H1 (cell line): ENCODE measurements around the gene SOAT2. TPM values are rescaled to one million over a fixed set of nuclear protein-coding genes. Genes with fewer than 3 reads are reported as not detected.

Source experiments
- CTCF ChIA-PET: fragments of 300-600 bp; sonication (Branson Sonifier 250); formaldehyde crosslinking; loops from one replicate; lab custom pipeline; 2021; ENCODE audit not compliant: partially characterized antibody; lab: Charles Lee
- POLR2A ChIA-PET: fragments of 300-600 bp; sonication (Branson Sonifier 250); formaldehyde crosslinking; loops from one replicate; lab custom pipeline; 2021; ENCODE audit warnings: inconsistent platforms; ENCODE audit not compliant: partially characterized antibody; lab: Charles Lee
- DNase-seq, 2 experiments: peaks; one replicate each; pipeline versions ENCODE4 v3.0.0 to v3.0.0-alpha.2; 2010 to 2022; ENCODE audit warnings: low spot score in 2 of 2, low read depth in 1 of 2, mixed read lengths in 1 of 2
- FAIRE-seq: peaks from 2 replicates; lab custom pipeline; 2011; peaks lifted over from hg19 to GRCh38; lab: Jason Lieb, UNC
- H2AFZ ChIP-seq: 2 replicates; pipeline ENCODE4 v1.8.1; 2012; ENCODE audit warnings: low read length, inconsistent platforms
- H2AK5ac ChIP-seq: 2 replicates; pipeline ENCODE4 v1.6.1; 2013; ENCODE audit warnings: low read depth, low read length
- H2BK120ac ChIP-seq: replicated peaks from 2 replicates; pipeline ENCODE3; 2013; ENCODE audit warnings: low read depth, low read length, inconsistent platforms
- H2BK12ac ChIP-seq: 2 replicates; pipeline ENCODE4 v1.6.1; 2013; ENCODE audit warnings: low read depth, low read length
- H2BK15ac ChIP-seq: 2 replicates; pipeline ENCODE4 v1.6.1; 2013; ENCODE audit warnings: low read length
- H2BK20ac ChIP-seq: 2 replicates; pipeline ENCODE4 v1.6.1; 2013; ENCODE audit warnings: low read length
- H2BK5ac ChIP-seq: 2 replicates; pipeline ENCODE4 v1.6.1; 2013; ENCODE audit warnings: low read depth, low read length
- H3K14ac ChIP-seq: 2 replicates; pipeline ENCODE4 v1.6.1; 2013; ENCODE audit warnings: inconsistent platforms; ENCODE audit not compliant: insufficient read length
- H3K18ac ChIP-seq: 2 replicates; pipeline ENCODE4 v1.6.1; 2013; ENCODE audit warnings: low read length; ENCODE audit errors: extremely low read depth
- H3K23ac ChIP-seq: 2 replicates; pipeline ENCODE4 v1.6.1; 2013; ENCODE audit warnings: inconsistent platforms; ENCODE audit not compliant: insufficient read length
- H3K23me2 ChIP-seq: 2 replicates; pipeline ENCODE4 v1.6.1; 2013; ENCODE audit warnings: low read depth, low read length
- H3K27ac ChIP-seq: 2 replicates; pipeline ENCODE4 v1.6.1; 2011; ENCODE audit warnings: low read depth, low read length, inconsistent platforms
- H3K27me3 ChIP-seq, 4 experiments: replicated peaks in 1 of 4; 1 replicate in 1 of 4; 2 replicates in 3 of 4; pipeline versions ENCODE4 v1.6.1 to v1.8.1; 2011 to 2013; ENCODE audit warnings: low read length in 3 of 4, mild to moderate bottlenecking in 3 of 4, inconsistent platforms in 2 of 4, mixed read lengths in 2 of 4, moderate library complexity in 1 of 4; ENCODE audit not compliant: control insufficient read depth in 3 of 4, insufficient read depth in 3 of 4; ENCODE audit errors: extremely low read depth in 1 of 4
- H3K36me3 ChIP-seq, 4 experiments: 2 replicates each; pipeline versions ENCODE4 v1.6.1 to v1.8.1; 2011 to 2013; ENCODE audit warnings: mild to moderate bottlenecking in 4 of 4, low read length in 3 of 4, moderate library complexity in 2 of 4, control low read depth in 1 of 4, inconsistent platforms in 1 of 4; ENCODE audit not compliant: insufficient read depth in 4 of 4, control insufficient read depth in 2 of 4
- H3K4ac ChIP-seq: replicated peaks from 2 replicates; pipeline ENCODE3; 2013; ENCODE audit warnings: low read length, low read depth, mixed read lengths, inconsistent platforms; ENCODE audit not compliant: insufficient read length
- H3K4me1 ChIP-seq, 4 experiments: replicated peaks in 1 of 4; 1 replicate in 1 of 4; 2 replicates in 3 of 4; pipeline versions ENCODE4 v1.6.1 to v1.8.1; 2011 to 2013; ENCODE audit warnings: low read length in 3 of 4, inconsistent platforms in 2 of 4, mixed read lengths in 1 of 4; ENCODE audit not compliant: insufficient read depth in 4 of 4, control insufficient read depth in 3 of 4
- H3K4me2 ChIP-seq, 2 experiments: 2 replicates each; pipeline versions ENCODE4 v1.6.1 to v1.8.1; 2011 to 2013; ENCODE audit warnings: low read depth in 2 of 2, low read length in 2 of 2, control low read depth in 1 of 2, inconsistent platforms in 1 of 2, mild to moderate bottlenecking in 1 of 2; ENCODE audit not compliant: insufficient read depth in 1 of 2
- H3K4me3 ChIP-seq, 4 experiments: fragments of 200-600, 300-600 bp in 1 of 4; sonication (generic), shearing (Covaris generic), sonication (Bioruptor Twin) in 1 of 4; 2 replicates each; pipeline versions ENCODE4 v1.5.1 to v1.8.1; 2011 to 2016; ENCODE audit warnings: low read length in 4 of 4, low read depth in 3 of 4, control low read depth in 2 of 4, inconsistent platforms in 2 of 4, mild to moderate bottlenecking in 2 of 4, mixed read lengths in 1 of 4, moderate library complexity in 1 of 4; ENCODE audit not compliant: insufficient read depth in 2 of 4; ENCODE audit errors: extremely low read depth in 1 of 4
- H3K56ac ChIP-seq: replicated peaks from 2 replicates; pipeline ENCODE3; 2013; ENCODE audit warnings: low read depth, mild to moderate bottlenecking, mixed read lengths, low read length, inconsistent platforms; ENCODE audit not compliant: insufficient read length
- H3K79me1 ChIP-seq: 2 replicates; pipeline ENCODE4 v1.6.1; 2013; ENCODE audit warnings: low read depth, low read length, control low read depth
- H3K79me2 ChIP-seq, 2 experiments: 2 replicates each; pipeline versions ENCODE4 v1.6.1 to v1.8.1; 2012 to 2013; ENCODE audit warnings: low read length in 2 of 2, mild to moderate bottlenecking in 2 of 2, inconsistent platforms in 1 of 2; ENCODE audit not compliant: insufficient read depth in 2 of 2, control insufficient read depth in 1 of 2
- H3K9ac ChIP-seq, 4 experiments: replicated peaks in 1 of 4; 1 replicate in 1 of 4; 2 replicates in 3 of 4; pipeline versions ENCODE4 v1.6.1 to v1.8.1; 2011 to 2013; ENCODE audit warnings: low read depth in 3 of 4, low read length in 3 of 4, control low read depth in 2 of 4, mild to moderate bottlenecking in 2 of 4, moderate library complexity in 2 of 4, inconsistent platforms in 1 of 4; ENCODE audit errors: extremely low read depth in 1 of 4
- H3K9me3 ChIP-seq, 2 experiments: 2 replicates each; pipeline versions ENCODE4 v1.6.1 to v1.8.1; 2012 to 2013; ENCODE audit warnings: mild to moderate bottlenecking in 2 of 2, moderate library complexity in 2 of 2, control low read depth in 1 of 2, inconsistent platforms in 1 of 2, low read depth in 1 of 2, low read length in 1 of 2, mixed read lengths in 1 of 2; ENCODE audit not compliant: insufficient read depth in 2 of 2
- H4K20me1 ChIP-seq, 2 experiments: replicated peaks in 1 of 2; 2 replicates each; pipeline versions ENCODE3 to v1.8.1; 2011 to 2013; ENCODE audit warnings: inconsistent platforms in 2 of 2, low read length in 2 of 2, mild to moderate bottlenecking in 1 of 2; ENCODE audit not compliant: insufficient read depth in 2 of 2, control insufficient read depth in 1 of 2
- H4K5ac ChIP-seq: 2 replicates; pipeline ENCODE4 v1.6.1; 2013; ENCODE audit warnings: low read length, low read depth, mixed read lengths, inconsistent platforms; ENCODE audit not compliant: insufficient read length
- H4K8ac ChIP-seq: 2 replicates; pipeline ENCODE4 v1.8.0; 2013; ENCODE audit warnings: mild to moderate bottlenecking, moderate library complexity, low read length, inconsistent platforms; ENCODE audit not compliant: insufficient read depth; ENCODE audit errors: extremely low read depth
- H4K91ac ChIP-seq: replicated peaks from 2 replicates; pipeline ENCODE3; 2013; ENCODE audit warnings: low read length, mixed read lengths, inconsistent platforms; ENCODE audit not compliant: insufficient read length
- CBX8 ChIP-seq: fragments of 300-800, 300-1000 bp; sonication (generic); IDR thresholded peaks from 2 replicates; pipeline ENCODE4 v1.7.1; 2016; ENCODE audit warnings: low read depth, low read length, borderline replicate concordance
- CHD1 ChIP-seq: IDR thresholded peaks from 2 replicates; pipeline ENCODE4 v1.6.1; 2012; ENCODE audit warnings: low read depth, low read length, improper control_type of control experiment
- FOSL1 ChIP-seq: IDR thresholded peaks from 2 replicates; pipeline ENCODE4 v1.6.1; 2011; ENCODE audit warnings: mild to moderate bottlenecking, low read depth, low read length, moderate library complexity; ENCODE audit not compliant: insufficient read depth
- KDM4A ChIP-seq: IDR thresholded peaks from one replicate; pipeline ENCODE4 v1.7.1; 2012; ENCODE audit warnings: low read depth, mild to moderate bottlenecking, moderate library complexity, low read length, inconsistent platforms; ENCODE audit not compliant: severe bottlenecking
- SIN3A ChIP-seq, 2 experiments: IDR thresholded peaks in 1 of 2; conservative IDR thresholded peaks in 1 of 2; 2 replicates each; pipeline ENCODE4 v1.6.1; 2011 to 2012; ENCODE audit warnings: low read length in 2 of 2, improper control_type of control experiment in 1 of 2, low read depth in 1 of 2, mild to moderate bottlenecking in 1 of 2
- SIX5 ChIP-seq: IDR thresholded peaks from 2 replicates; pipeline ENCODE4 v1.6.1; 2011; ENCODE audit warnings: mild to moderate bottlenecking, low read depth, low read length
- SP4 ChIP-seq: IDR thresholded peaks from 2 replicates; pipeline ENCODE4 v1.6.1; 2012; ENCODE audit warnings: low read length, inconsistent platforms
- TAF1 ChIP-seq: IDR thresholded peaks from 2 replicates; pipeline ENCODE4 v1.6.1; 2011; ENCODE audit warnings: mild to moderate bottlenecking, low read depth, low read length
- ZNF274 ChIP-seq: IDR thresholded peaks from 2 replicates; pipeline ENCODE4 v1.7.0; 2012; ENCODE audit warnings: low read length, borderline replicate concordance; ENCODE audit errors: extremely low read depth
- WGBS, 2 experiments: shearing (Covaris generic) in 1 of 2; methylation state at CpG; one replicate each; pipeline versions ENCODE4 v1.1.6 to v1.1.7; 2013 to 2015; ENCODE audit warnings: low lambda C conversion rate in 2 of 2, mixed read lengths in 2 of 2, inconsistent platforms in 1 of 2, low coverage in 1 of 2, missing lambda C conversion rate in 1 of 2; ENCODE audit not compliant: insufficient replicate concordance in 2 of 2, insufficient coverage in 1 of 2, insufficient read length in 1 of 2; ENCODE audit errors: extremely low coverage in 1 of 2, missing lambda C conversion rate in 1 of 2; 5-methylcytosine and 5-hydroxymethylcytosine counted together
- polyA plus RNA-seq, 7 experiments: library from polyadenylated mRNA; depleted of rRNA in 3 of 7; stranded (reverse) in 5 of 7; unstranded in 2 of 7; fragments of >200 nt in 5 of 7; fragments of 200-250 nt in 2 of 7; gene quantifications; 1 replicate in 5 of 7; 2 replicates in 1 of 7; 4 replicates in 1 of 7; pipeline versions ENCODE4 v1.2.1 to v1.2.3, GENCODE V29; 2011 to 2013; ENCODE audit warnings: missing spikeins in 2 of 7, mixed read lengths in 2 of 7
- total RNA-seq: library from RNA; stranded (reverse); fragmentation: NEBNext Ultra II Directional; extraction: Animal tissue kit (Norgen Biotek cat#: 25700); gene quantifications from 2 replicates; pipeline ENCODE4 v1.2.1, GENCODE V29; 2021

The SOAT2 gene
- total and polyA plus RNA-seq, 2 of the 8 experiments (the other 6 are each of a cell fraction or from before 2014, with no cell fraction given) = 0.08 TPM; not detected in 1

DNA sequence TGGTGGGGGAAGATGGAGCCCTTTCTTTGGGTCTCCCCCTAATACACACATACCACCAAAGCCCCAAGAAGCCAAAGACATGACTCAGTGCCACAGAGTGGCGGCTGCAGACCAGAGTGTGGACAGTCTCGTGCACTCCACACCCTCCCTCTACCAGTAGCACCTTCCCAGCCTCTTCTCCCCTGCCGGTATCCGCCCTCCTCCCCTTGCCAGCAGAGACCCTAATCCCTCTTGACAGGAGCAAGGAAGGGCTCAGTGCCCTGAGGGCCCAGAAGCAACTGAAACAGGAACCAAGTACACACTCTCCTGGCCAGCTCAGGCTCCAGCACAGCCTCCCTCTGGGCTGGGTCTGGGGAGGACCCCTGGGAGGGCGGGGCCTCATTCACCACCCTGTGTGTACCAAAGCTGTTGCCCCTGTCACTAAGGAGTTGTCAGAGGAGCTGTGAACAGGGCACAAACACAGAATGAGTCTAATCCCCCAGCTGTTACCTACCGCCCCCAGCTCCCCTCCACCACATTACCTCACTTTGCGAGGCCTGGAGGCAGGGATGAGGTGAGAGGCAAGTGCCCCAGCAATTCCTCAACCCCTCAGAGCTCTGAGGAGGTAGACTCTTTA lies 32.3 kb upstream of the SOAT2 start:
- H3K36me3 ChIP-seq = peaks cover 0 to 4% (median 2%) of the 10 kb centered on the region in 4 experiments; a peak in 2 of 8 replicates
- no peak overlapping the region for H3K18ac ChIP-seq
- no peak overlapping the region for H2BK20ac ChIP-seq
- H3K4me2 ChIP-seq = no peak overlapping the region
- no peak overlapping the region for H3K27ac ChIP-seq
- FAIRE-seq (no peak), DNase-seq (no peak)
- H4K5ac ChIP-seq = no peak overlapping the region
- no peaks in the 10 kb centered on the region for H3K23me2 ChIP-seq
- H3K4me3 ChIP-seq = no peak overlapping the region
- peaks cover 0 to 2% (median 0%) of the 10 kb centered on the region in 4 experiments; a peak in 2 of 7 replicates for H3K27me3 ChIP-seq
- peaks cover 4 to 16% (median 10%) of the 10 kb centered on the region in 4 experiments for H3K4me1 ChIP-seq
- 78% methylated on average over 7 of the region's 7 CpGs; no CpG with 5 or more reads in 1 of the 2 experiments for WGBS, 2 experiments
- H3K23ac ChIP-seq = no peak overlapping the region
- H2AK5ac ChIP-seq = no peak overlapping the region
- ChIA-PET CTCF (interaction anchor here (0.7 to 22.4 kb wide), 12 partner anchors 5 to 143 kb away, joined by 3 to 531 read pairs (median 4); partner anchors contain the start of genes IGFBP6, SOAT2 and SPRYD3), POLR2A (interaction anchor here (0.9 to 2.4 kb wide), 5 partner anchors 9 to 28 kb away, joined by 3 to 11 read pairs (median 4); partner anchors contain the start of genes IGFBP6 and TNS2)
- H4K91ac ChIP-seq = no peak overlapping the region
- H2BK120ac ChIP-seq = no peak overlapping the region
- H3K79me2 ChIP-seq = no peaks in the 10 kb centered on the region
- H3K79me1 ChIP-seq = no peaks in the 10 kb centered on the region
- no peak overlapping the region for H3K56ac ChIP-seq
- no peak overlapping the region for H2BK12ac ChIP-seq
- H4K8ac ChIP-seq = no peak overlapping the region; the same call in 1 of the 2 replicates
- H4K20me1 ChIP-seq = peaks cover 2 to 4% of the 10 kb centered on the region in 2 experiments
- no peak overlapping the region for H3K4ac ChIP-seq
- no peak overlapping the region for H2BK5ac ChIP-seq
- no peak overlapping the region for H2AFZ ChIP-seq
- H3K9me3 ChIP-seq = no peaks in the 10 kb centered on the region
- no peak overlapping the region for H2BK15ac ChIP-seq
- no peak overlapping the region; a peak in 2 of 7 replicates for H3K9ac ChIP-seq
- TF ChIP-seq ZNF274 = no peak
- TF ChIP-seq TAF1 = no peak
- no peak for TF ChIP-seq FOSL1
- no peak for TF ChIP-seq CBX8
- TF ChIP-seq SP4 = no peak
- no peak for TF ChIP-seq KDM4A
- TF ChIP-seq CHD1 = no peak
- no peak for TF ChIP-seq SIN3A (conservative IDR thresholded peaks at IDR 0.05 in 1 of 2, IDR thresholded peaks at IDR 0.05 in 1 of 2; ENCODE audit: low read depth in 1 of 2, low read length in 2 of 2)
- no peak for TF ChIP-seq SIX5
- H3K14ac ChIP-seq = no peak overlapping the region
